Omental fat pad (tissue), 4 donors: ENCODE data around the gene GBX2. TPM values are rescaled to one million over a fixed set of nuclear protein-coding genes. Genes with fewer than 3 reads are reported as not detected.

ENCODE experiments used
- ATAC-seq: fragments of 150-250 bp; one replicate; pipeline ENCODE4 v1.9.1; 2016; ENCODE audit warnings: mild to moderate bottlenecking, moderate library complexity; ENCODE audit not compliant: low FRiP score
- DNase-seq: peaks from one replicate; pipeline ENCODE4 v3.0.0-alpha.2; 2019; ENCODE audit warnings: low spot score
- total RNA-seq, 4 donors: library from RNA; depleted of rRNA; stranded (reverse); fragments of >200 nt; gene quantifications; one replicate each; pipeline ENCODE4 v1.1.0, GENCODE V29; 2016
- TF ChIP-seq, protein P1 (sequence below), 3 donors: fragments of 450-650 bp; IDR thresholded peaks; one replicate each; pipeline ENCODE4 v1.5.1; 2016 to 2017; ENCODE audit warnings: antibody characterized with exemption in 3 of 3, mild to moderate bottlenecking in 3 of 3, moderate library complexity in 2 of 3

The GBX2 gene
- total RNA-seq, 4 donors from 2014 or later: not detected

GRCh38 chr2:236133410-236134012, 34.7 kb downstream of the GBX2 start:
- TF ChIP-seq, protein P1, sequence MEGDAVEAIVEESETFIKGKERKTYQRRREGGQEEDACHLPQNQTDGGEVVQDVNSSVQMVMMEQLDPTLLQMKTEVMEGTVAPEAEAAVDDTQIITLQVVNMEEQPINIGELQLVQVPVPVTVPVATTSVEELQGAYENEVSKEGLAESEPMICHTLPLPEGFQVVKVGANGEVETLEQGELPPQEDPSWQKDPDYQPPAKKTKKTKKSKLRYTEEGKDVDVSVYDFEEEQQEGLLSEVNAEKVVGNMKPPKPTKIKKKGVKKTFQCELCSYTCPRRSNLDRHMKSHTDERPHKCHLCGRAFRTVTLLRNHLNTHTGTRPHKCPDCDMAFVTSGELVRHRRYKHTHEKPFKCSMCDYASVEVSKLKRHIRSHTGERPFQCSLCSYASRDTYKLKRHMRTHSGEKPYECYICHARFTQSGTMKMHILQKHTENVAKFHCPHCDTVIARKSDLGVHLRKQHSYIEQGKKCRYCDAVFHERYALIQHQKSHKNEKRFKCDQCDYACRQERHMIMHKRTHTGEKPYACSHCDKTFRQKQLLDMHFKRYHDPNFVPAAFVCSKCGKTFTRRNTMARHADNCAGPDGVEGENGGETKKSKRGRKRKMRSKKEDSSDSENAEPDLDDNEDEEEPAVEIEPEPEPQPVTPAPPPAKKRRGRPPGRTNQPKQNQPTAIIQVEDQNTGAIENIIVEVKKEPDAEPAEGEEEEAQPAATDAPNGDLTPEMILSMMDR (IDR thresholded peaks at IDR 0.05): no peak
- DNase-seq (no peak), ATAC-seq (no peak)

GRCh38 chr2:236131073-236131692, 37.0 kb downstream of the GBX2 start:
- TF ChIP-seq, protein P1 (IDR thresholded peaks at IDR 0.05): no peak
- ATAC-seq (no peak), DNase-seq (no peak)

- DNase-seq (no peak), ATAC-seq (no peak)
- TF ChIP-seq, protein P1 (IDR thresholded peaks at IDR 0.05): no peak
Observed at GRCh38 chr2:236130349-236130998, 37.7 kb downstream of the GBX2 start.

GRCh38 chr2:236129935-236130334, 38.3 kb downstream of the GBX2 start:
- TF ChIP-seq, protein P1 (IDR thresholded peaks at IDR 0.05): no peak
- DNase-seq (no peak), ATAC-seq (no peak)

GRCh38 chr2:236128321-236128720, 39.9 kb downstream of the GBX2 start:
- DNase-seq: no peak
- TF ChIP-seq, protein P1 (IDR thresholded peaks at IDR 0.05): no peak
- no peak for ATAC-seq

DNA sequence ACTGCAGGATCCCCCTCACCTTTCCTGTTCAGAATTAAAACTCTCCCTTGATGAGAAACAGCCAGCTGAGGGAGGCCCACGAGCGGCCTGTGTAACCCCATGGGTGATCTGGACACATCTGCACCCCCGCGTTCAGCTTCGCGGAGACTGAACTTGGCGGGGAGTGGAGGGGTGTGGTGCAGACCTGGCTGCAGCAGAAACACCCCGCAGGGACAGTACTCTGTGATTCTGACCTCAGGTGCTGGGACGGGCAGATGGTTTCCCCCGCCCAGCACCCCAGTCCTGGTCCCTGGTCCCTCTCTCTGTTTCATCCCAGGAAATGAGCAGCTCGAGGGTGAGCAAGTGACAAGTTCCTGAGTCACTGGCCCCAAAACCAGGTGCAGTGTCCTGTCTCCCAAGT, 41.2 kb downstream of the GBX2 start:
- TF ChIP-seq, protein P1 (IDR thresholded peaks at IDR 0.05): no peak
- no peak for ATAC-seq
- DNase-seq: no peak
